GM12801 (cell line): Measurements from ENCODE around the gene MAP3K19.

Source experiments
- CTCF ChIP-seq: IDR thresholded peaks from one replicate; pipeline ENCODE4 v1.5.1; 2011; ENCODE audit warnings: control low read depth; ENCODE audit not compliant: insufficient read length; ENCODE audit errors: extremely low read depth

The MAP3K19 gene

GRCh38 chr2:135064149-135064548 lies 16.9 kb upstream of the MAP3K19 start:
- no peak for TF ChIP-seq CTCF

- no peak for TF ChIP-seq CTCF
Measured at GRCh38 chr2:135063210-135063609, 16.0 kb upstream of the MAP3K19 start.

DNA sequence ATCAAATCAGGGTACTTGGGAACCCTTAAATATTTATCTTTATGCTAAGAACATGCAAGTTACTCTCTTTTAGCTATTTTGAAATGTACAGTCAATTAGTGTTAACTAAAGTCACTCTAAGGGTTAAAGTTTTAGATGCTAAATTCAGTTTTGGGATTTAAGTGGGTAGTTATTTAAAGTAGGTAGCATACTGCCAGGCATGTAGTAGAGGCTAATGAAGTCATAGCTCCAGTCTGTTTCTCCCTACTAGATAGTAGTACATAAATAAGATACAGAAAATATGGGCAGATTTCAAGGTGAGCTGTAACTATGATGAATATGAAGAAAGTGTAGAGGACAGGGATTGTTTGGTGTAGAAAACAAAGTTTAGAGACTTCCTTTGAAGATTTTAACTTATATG lies 12.3 kb upstream of the MAP3K19 start:
- TF ChIP-seq CTCF: no peak

- no peak for TF ChIP-seq CTCF
Measured at GRCh38 chr2:135056790-135057189, 9.5 kb upstream of the MAP3K19 start.

- TF ChIP-seq CTCF: no peak
Measured at GRCh38 chr2:135055182-135055786, 8.0 kb upstream of the MAP3K19 start.

DNA sequence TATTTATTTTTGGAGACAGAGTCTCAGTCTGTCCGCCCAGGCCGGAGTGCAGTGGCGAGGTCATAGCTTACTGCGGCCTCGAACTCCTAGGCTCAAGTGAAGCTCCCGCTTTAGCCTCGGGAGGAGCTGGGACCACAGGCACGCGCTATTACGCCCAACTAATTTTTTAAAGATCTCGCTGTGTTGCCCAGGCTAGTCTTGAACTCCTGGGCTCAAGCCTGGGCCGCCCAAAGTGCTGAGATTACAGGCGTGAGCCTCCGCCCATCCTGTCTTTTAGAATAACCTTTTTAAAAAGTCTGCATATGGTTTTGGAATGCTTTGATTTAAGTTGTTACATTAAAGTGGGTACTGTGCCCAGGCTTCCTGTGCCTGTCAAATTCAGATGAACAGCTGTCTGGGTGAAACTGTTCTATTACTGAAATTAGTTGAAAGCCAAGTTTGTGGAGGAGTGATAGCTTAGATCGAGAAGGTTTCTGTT lies 5.8 kb upstream of the MAP3K19 start:
- TF ChIP-seq CTCF: no peak

DNA sequence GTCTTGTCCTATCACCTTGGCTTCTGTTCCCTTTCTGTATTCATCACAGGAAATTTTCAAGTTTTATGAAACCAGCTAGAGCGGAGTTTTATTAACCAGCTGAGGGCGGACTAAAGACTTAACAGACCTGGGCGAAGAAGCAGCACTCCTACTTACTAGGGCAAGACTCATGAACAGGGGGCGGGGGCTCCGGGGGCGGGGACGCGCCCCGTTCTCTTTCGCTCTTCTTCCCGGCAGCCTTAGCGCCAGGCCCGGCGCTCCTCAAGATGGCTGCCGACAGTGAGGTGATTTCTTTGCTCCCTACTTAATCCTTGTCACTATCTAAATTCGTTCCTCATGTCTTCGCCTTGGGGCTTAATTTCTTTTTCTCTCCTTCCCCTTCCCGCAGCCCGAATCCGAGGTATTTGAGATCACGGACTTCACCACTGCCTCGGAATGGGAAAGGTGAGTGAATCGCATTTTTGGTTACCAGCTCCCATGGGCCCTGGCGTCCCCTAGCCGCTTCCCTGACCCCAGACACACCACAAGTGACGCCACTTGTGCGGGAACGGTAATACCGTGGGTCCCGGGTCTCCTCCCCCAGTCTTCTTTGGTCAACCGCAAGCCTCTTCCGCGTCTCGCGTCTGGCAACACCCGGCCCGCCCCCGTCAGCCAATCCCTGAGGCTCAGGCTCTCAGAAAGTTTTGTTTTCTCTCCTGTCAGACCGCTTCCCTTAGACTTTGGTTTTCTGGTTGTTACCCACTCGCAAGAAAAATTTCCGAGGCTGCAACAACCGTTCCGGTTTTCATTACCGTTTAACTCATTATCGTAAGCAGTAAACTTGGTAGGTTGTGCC lies 5.0 kb upstream of the MAP3K19 start, which contains the start of gene RAB3GAP1:
RAB3GAP1 (plus strand) TSS at position 251 of the 835 bp plus-strand sequence; CDS start at position 267, 16 bp downstream.
- no peak for TF ChIP-seq CTCF
